Liver (tissue), 9 donors: ENCODE results near the gene SMIM36. TPM values are rescaled to one million over a fixed set of nuclear protein-coding genes. Genes with fewer than 3 reads are reported as not detected.

Source experiments
- DNase-seq: peaks from one replicate; pipeline ENCODE4 v3.0.0-alpha.2; 2017; ENCODE audit warnings: low spot score
- H3K27ac ChIP-seq, 2 donors: one replicate each; pipeline ENCODE4 v1.7.0; 2013; ENCODE audit warnings: inconsistent platforms in 2 of 2, low read length in 2 of 2, control low read depth in 1 of 2, low read depth in 1 of 2, mild to moderate bottlenecking in 1 of 2
- H3K27me3 ChIP-seq, 4 donors: one replicate each; pipeline versions ENCODE4 v1.6.1 to v1.7.0; 2013; ENCODE audit warnings: low read length in 3 of 4, inconsistent platforms in 1 of 4, mild to moderate bottlenecking in 1 of 4, moderate library complexity in 1 of 4; ENCODE audit not compliant: control insufficient read depth in 4 of 4, insufficient read depth in 4 of 4
- H3K36me3 ChIP-seq, 4 donors: one replicate each; pipeline versions ENCODE4 v1.6.1 to v1.7.0; 2013; ENCODE audit warnings: low read length in 3 of 4, mild to moderate bottlenecking in 3 of 4, low read depth in 1 of 4, moderate library complexity in 1 of 4; ENCODE audit not compliant: control insufficient read depth in 4 of 4, insufficient read depth in 3 of 4
- H3K4me1 ChIP-seq, 4 donors: one replicate each; pipeline versions ENCODE4 v1.6.1 to v1.7.0; 2013; ENCODE audit warnings: low read length in 3 of 4, mild to moderate bottlenecking in 3 of 4, moderate library complexity in 1 of 4; ENCODE audit not compliant: control insufficient read depth in 4 of 4, insufficient read depth in 4 of 4
- H3K4me3 ChIP-seq, 3 donors: one replicate each; pipeline versions ENCODE4 v1.6.1 to v1.7.0; 2013; ENCODE audit warnings: low read length in 3 of 3, control low read depth in 1 of 3, low read depth in 1 of 3, mild to moderate bottlenecking in 1 of 3
- H3K9ac ChIP-seq, 2 donors: one replicate each; pipeline ENCODE4 v1.7.0; 2013; ENCODE audit warnings: low read length in 2 of 2, mild to moderate bottlenecking in 2 of 2, moderate library complexity in 2 of 2, control low read depth in 1 of 2, low read depth in 1 of 2
- H3K9me3 ChIP-seq, 4 donors: one replicate each; pipeline versions ENCODE4 v1.6.1 to v1.7.0; 2013; ENCODE audit warnings: low read length in 3 of 4; ENCODE audit not compliant: control insufficient read depth in 4 of 4
- EGR1 ChIP-seq, 2 donors: IDR thresholded peaks; 2 replicates each; pipeline ENCODE4 v1.6.1; 2016 to 2018; ENCODE audit warnings: antibody characterized with exemption in 2 of 2, low read depth in 2 of 2
- FOXA1 ChIP-seq: IDR thresholded peaks from 2 replicates; pipeline ENCODE4 v1.6.1; 2016; ENCODE audit warnings: antibody characterized with exemption
- FOXA2 ChIP-seq: IDR thresholded peaks from 2 replicates; pipeline ENCODE4 v1.6.1; 2016; ENCODE audit warnings: antibody characterized with exemption
- GABPA ChIP-seq, 2 donors: IDR thresholded peaks in 1 of 2; conservative IDR thresholded peaks in 1 of 2; 2 replicates each; pipeline ENCODE4 v1.6.1; 2016; ENCODE audit warnings: antibody characterized with exemption in 2 of 2, mild to moderate bottlenecking in 1 of 2, moderate library complexity in 1 of 2
- HNF4A ChIP-seq, 2 donors: conservative IDR thresholded peaks; 2 replicates each; pipeline ENCODE4 v1.6.1; 2016; ENCODE audit warnings: antibody characterized with exemption in 2 of 2, mild to moderate bottlenecking in 2 of 2
- HNF4G ChIP-seq: IDR thresholded peaks from 2 replicates; pipeline ENCODE4 v1.6.1; 2016; ENCODE audit warnings: antibody characterized with exemption
- JUND ChIP-seq, 2 donors: IDR thresholded peaks; 2 replicates each; pipeline ENCODE4 v1.6.1; 2016; ENCODE audit warnings: antibody characterized with exemption in 2 of 2
- MAX ChIP-seq: IDR thresholded peaks from 2 replicates; pipeline ENCODE4 v1.6.1; 2016; ENCODE audit warnings: antibody characterized with exemption
- NR2F2 ChIP-seq: IDR thresholded peaks from 2 replicates; pipeline ENCODE4 v1.6.1; 2016; ENCODE audit warnings: antibody characterized with exemption
- RAD21 ChIP-seq, 2 donors: IDR thresholded peaks; 2 replicates each; pipeline ENCODE4 v1.6.1; 2016; ENCODE audit warnings: antibody characterized with exemption in 2 of 2, mild to moderate bottlenecking in 2 of 2
- REST ChIP-seq: IDR thresholded peaks from 2 replicates; pipeline ENCODE4 v1.6.1; 2016; ENCODE audit warnings: antibody characterized with exemption, mild to moderate bottlenecking
- RXRA ChIP-seq, 2 donors: IDR thresholded peaks; 2 replicates each; pipeline ENCODE4 v1.6.1; 2017 to 2018; ENCODE audit warnings: antibody characterized with exemption in 2 of 2, mild to moderate bottlenecking in 1 of 2
- SP1 ChIP-seq: IDR thresholded peaks from 2 replicates; pipeline ENCODE4 v1.6.1; 2018; ENCODE audit warnings: antibody characterized with exemption, mild to moderate bottlenecking
- TAF1 ChIP-seq: conservative IDR thresholded peaks from 2 replicates; pipeline ENCODE4 v1.6.1; 2016; ENCODE audit warnings: antibody characterized with exemption, mild to moderate bottlenecking
- YY1 ChIP-seq: IDR thresholded peaks from 2 replicates; pipeline ENCODE4 v1.6.1; 2016; ENCODE audit warnings: antibody characterized with exemption, mild to moderate bottlenecking
- WGBS: extraction: QIAGEN DNeasy Blood & Tissue Kit; methylation state at CpG from one replicate; pipeline ENCODE4 v1.1.7; 2013; 5-methylcytosine and 5-hydroxymethylcytosine counted together
- polyA plus RNA-seq, 2 donors: library from polyadenylated mRNA; stranded (reverse) in 1 of 2; unstranded in 1 of 2; fragments of 200-250 nt in 1 of 2; fragments of >200 nt in 1 of 2; fragmentation: Nextera tagmentation in 1 of 2; extraction: Ambion mirVana in 1 of 2; gene quantifications; one replicate each; pipeline versions ENCODE4 v1.2.1 to v1.2.3, GENCODE V29; 2013 to 2015
- total RNA-seq, 2 donors: library from RNA; depleted of rRNA; stranded (reverse); fragments of >200 nt; gene quantifications; one replicate each; pipeline ENCODE4 v1.2.3, GENCODE V29; 2014
- donor health status: healthy.
- donor health status: healthy.
- donor health status: healthy.
- donor health status: healthy.
- donor health status: healthy.

SMIM36 gene
- total and polyA plus RNA-seq, 4 donors = not detected

GRCh38 chr17:55444471-55445441 is 66.5 kb downstream of the SMIM36 start:
- peak; percentile 64 to 85 for TF ChIP-seq JUND (IDR thresholded peaks at IDR 0.05)
- peak in 1 of 2 donors; percentile 13 for TF ChIP-seq RAD21 (IDR thresholded peaks at IDR 0.05)
- TF ChIP-seq MAX = no peak
- no peak for TF ChIP-seq HNF4G
- no peak for TF ChIP-seq RXRA (IDR thresholded peaks at IDR 0.05)
- peak; percentile 19 for TF ChIP-seq YY1
- no peak for TF ChIP-seq NR2F2
- TF ChIP-seq HNF4A (conservative IDR thresholded peaks at IDR 0.05) = peak in 1 of 2 donors; percentile 5
- H3K4me1 ChIP-seq = peaks cover 1 to 25% (median 17%) of the 10 kb centered on the region in 4 donors
- H3K9me3 ChIP-seq = no peaks in the 10 kb centered on the region
- 62% methylated on average over 6 of the region's 6 CpGs for WGBS
- no peaks in the 10 kb centered on the region for H3K36me3 ChIP-seq
- H3K27me3 ChIP-seq = no peaks in the 10 kb centered on the region
- DNase-seq = no peak
- no peak overlapping the region for H3K9ac ChIP-seq
- peak overlapping the region; percentile 2 to 92 for H3K27ac ChIP-seq
- H3K4me3 ChIP-seq = no peak overlapping the region

DNA sequence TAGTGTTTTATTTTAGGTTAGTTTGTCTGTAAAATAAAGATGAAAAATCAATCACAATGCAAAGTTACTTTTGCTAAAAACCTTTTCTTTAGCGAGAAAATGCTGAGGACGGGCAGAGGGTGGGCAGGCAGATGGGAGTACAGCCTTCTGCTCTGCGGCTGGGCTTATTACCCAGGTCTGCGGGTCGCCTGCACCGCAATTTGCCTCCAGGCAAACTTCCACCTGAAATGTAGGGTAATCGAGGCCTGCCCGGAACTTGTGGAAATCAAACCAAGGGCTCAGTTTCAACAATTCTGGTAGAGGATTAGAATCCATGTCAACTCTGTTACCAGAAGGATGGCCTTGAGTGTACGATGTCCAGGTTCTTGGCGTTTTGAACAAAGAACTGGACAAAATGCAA is 67.3 kb downstream of the SMIM36 start:
- H3K27ac ChIP-seq = no peak overlapping the region
- no peaks in the 10 kb centered on the region for H3K9me3 ChIP-seq
- no peaks in the 10 kb centered on the region for H3K36me3 ChIP-seq
- no peak for DNase-seq
- H3K27me3 ChIP-seq = no peaks in the 10 kb centered on the region
- no peak overlapping the region for H3K4me3 ChIP-seq
- WGBS = 98% methylated on average over 10 of the region's 10 CpGs
- TF ChIP-seq NR2F2 (no peak), FOXA1 (no peak), SP1 (no peak), YY1 (no peak), TAF1 (no peak), EGR1 (IDR thresholded peaks at IDR 0.05; ENCODE audit: low read depth in 2 of 2) (no peak)
- peaks cover 1 to 25% (median 17%) of the 10 kb centered on the region in 4 donors for H3K4me1 ChIP-seq
- no peak overlapping the region for H3K9ac ChIP-seq

DNA sequence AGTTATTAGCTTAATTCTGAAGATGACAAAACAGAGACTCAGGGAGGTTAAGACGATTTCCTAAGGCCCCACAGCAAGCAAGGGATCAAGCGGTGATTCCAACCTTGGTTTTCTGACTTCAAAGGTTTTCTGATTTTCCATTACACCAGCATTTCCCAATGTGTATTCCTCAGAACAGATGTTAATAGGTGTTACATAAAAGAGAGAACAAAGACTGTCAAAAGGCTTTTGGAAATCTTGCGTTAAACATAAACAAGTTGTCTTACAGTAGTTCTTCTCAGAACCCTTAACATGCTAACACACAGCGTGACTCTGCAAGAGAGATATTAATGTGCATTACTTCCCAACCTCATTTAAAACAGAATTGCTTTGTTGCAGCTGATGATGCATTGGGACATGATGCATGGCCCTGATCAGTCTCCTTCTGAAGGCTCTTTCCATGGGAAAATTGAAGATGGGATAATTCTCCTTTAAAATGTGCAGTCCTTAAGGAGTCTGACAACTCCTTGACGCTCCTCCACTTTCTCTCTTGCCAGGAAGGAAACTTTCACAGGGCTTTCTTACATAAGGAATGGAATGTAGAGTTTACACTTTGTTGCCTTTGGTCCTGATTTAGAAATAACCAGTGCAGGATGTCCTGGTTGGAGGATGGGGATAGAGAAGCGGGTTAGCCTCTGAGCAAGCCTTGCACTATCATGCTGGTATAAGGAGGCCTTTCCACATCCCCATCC is 68.1 kb downstream of the SMIM36 start:
- no peak for TF ChIP-seq REST
- no peak for TF ChIP-seq FOXA1
- no peak for TF ChIP-seq EGR1 (IDR thresholded peaks at IDR 0.05; ENCODE audit: low read depth in 2 of 2)
- TF ChIP-seq GABPA (IDR thresholded peaks at IDR 0.05 in 1 of 2, conservative IDR thresholded peaks at IDR 0.05 in 1 of 2) = no peak
- TF ChIP-seq NR2F2 = no peak
- no peak for TF ChIP-seq FOXA2
- TF ChIP-seq TAF1 = no peak
- no peak for TF ChIP-seq YY1
- no peak for DNase-seq
- Histone ChIP-seq H3K27ac (no peak overlapping the region), H3K27me3 (no peaks in the 10 kb centered on the region), H3K9ac (no peak overlapping the region), H3K4me3 (no peak overlapping the region), H3K9me3 (no peaks in the 10 kb centered on the region), H3K4me1 (peaks cover 1 to 20% (median 17%) of the 10 kb centered on the region in 4 donors), H3K36me3 (no peaks in the 10 kb centered on the region)
- WGBS = 92% methylated on average over 6 of the region's 6 CpGs
